ENCODE results near the gene MYH1.
"Not testable (repeated sequence)": the region's sequence is repeated elsewhere in the genome, so short reads cannot be mapped to it uniquely, and the experiment has no call there.

Gene MYH1

DNA sequence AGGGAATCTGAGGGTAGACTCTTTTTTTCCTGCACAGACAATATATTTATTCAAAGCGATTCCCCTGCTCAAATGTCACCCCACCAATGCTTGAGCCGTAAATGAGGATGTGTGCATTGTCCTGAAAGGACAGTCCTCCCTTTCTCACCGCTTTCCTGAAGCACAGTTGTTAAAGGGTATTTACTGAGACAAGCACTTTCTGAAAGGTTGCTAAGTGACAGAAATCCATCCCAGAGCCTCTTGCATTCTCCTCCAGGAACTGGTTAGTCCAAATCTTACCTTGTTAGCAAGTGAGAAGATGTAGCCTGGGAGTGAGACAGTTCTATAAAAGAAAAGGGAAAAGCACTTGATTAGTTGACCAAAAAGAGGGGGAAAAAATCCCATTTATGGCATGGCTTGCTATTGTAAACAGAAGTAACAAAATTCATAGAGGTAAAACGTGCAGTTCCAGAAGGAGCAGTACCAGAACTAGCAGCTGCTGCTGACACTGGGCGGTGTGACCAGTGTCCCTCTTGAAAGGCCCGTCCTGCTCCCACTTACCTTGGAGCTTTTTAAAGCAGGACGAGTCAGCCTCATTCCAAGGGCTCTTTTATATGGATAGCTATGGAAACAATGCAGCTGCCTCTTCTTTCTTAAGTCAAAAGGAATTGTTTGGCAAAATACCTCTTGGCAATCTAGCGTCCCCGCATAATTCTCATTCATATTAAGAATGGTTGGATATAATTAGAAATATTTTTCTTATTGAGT lies 30.9 kb upstream of the MYH1 start, which contains the start of gene MYH2:
TSS of gene MYH2 (minus strand) at position 563 of the 747 bp plus-strand sequence. CDS start 1,738 bp downstream, outside the sequence.
- TF ChIP-seq, protein P1, sequence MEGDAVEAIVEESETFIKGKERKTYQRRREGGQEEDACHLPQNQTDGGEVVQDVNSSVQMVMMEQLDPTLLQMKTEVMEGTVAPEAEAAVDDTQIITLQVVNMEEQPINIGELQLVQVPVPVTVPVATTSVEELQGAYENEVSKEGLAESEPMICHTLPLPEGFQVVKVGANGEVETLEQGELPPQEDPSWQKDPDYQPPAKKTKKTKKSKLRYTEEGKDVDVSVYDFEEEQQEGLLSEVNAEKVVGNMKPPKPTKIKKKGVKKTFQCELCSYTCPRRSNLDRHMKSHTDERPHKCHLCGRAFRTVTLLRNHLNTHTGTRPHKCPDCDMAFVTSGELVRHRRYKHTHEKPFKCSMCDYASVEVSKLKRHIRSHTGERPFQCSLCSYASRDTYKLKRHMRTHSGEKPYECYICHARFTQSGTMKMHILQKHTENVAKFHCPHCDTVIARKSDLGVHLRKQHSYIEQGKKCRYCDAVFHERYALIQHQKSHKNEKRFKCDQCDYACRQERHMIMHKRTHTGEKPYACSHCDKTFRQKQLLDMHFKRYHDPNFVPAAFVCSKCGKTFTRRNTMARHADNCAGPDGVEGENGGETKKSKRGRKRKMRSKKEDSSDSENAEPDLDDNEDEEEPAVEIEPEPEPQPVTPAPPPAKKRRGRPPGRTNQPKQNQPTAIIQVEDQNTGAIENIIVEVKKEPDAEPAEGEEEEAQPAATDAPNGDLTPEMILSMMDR (IDR thresholded peaks at IDR 0.05; ENCODE audit: low read length, missing control alignments), result no peak
- DNase-seq (ENCODE audit: low read depth), result no peak
- H3K4me3 ChIP-seq (replicated peaks; ENCODE audit: low read depth, low read length), result no peak within 1 kb of the TSS

DNA sequence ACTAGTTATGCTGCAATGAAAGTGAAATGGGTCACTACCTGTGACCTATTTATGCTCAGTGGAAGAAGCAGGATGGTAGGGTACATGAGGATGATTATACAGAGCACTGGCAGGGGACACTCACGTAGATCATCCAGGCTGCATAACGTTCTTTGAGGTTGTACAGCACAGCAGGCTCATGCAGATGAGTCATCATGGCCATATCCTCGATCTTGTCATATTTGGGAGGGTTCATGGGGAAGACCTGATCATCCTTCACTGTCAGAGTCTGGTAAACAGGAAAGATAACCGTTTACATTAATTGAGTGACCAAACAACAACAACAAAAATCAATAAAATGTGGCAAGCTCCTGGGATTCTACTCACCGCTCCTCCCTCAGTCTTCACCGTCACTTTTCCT lies 29.0 kb upstream of the MYH1 start:
- DNase-seq (ENCODE audit: low read depth), result no peak
- no peak overlapping the region for H3K4me3 ChIP-seq (replicated peaks; ENCODE audit: low read depth, low read length)
- TF ChIP-seq, protein P1 (IDR thresholded peaks at IDR 0.05; ENCODE audit: low read length, missing control alignments), result no peak

DNA sequence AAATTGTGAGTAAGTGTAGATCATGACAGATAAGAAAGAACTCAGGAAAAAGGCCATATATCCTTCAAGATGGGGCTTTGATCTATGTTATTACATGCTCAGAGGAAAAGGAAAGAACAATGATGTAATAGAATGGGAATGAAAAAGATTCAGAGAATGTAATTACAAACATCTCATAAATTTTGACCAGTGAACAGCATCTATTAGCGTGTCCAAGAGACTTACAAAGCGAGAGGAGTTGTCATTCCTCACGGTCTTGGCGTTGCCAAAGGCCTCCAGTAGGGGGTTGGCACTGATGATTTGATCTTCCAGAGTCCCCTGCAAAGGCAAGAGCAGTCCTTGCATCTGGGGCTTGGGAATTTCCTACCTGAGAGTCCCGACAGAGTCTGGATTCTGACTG lies 25.1 kb upstream of the MYH1 start:
- not testable (repeated sequence) for H3K4me3 ChIP-seq (replicated peaks; ENCODE audit: low read depth, low read length); DNase-seq (ENCODE audit: low read depth)

DNA sequence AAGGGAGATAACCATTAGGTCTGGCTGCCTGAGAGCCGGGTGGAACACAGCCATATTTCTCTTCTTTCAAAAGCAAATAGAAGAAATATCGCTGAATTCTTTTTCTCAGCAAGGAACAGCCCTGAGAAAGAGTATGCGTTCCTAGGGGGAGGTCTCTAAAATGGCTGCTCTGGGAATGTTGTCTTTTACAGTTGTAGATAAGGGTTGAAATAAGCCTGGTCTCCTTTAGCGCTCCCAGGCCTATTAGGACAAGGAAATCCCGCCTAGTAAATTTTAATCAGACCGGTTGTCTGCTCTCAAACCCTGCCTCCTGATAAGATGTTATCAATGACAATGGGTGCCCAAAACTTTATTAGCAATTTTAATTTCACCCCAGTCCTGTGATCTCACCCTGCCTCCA lies 22.8 kb upstream of the MYH1 start:
- not testable (repeated sequence) for H3K4me3 ChIP-seq (replicated peaks; ENCODE audit: low read depth, low read length); DNase-seq (ENCODE audit: low read depth)

DNA sequence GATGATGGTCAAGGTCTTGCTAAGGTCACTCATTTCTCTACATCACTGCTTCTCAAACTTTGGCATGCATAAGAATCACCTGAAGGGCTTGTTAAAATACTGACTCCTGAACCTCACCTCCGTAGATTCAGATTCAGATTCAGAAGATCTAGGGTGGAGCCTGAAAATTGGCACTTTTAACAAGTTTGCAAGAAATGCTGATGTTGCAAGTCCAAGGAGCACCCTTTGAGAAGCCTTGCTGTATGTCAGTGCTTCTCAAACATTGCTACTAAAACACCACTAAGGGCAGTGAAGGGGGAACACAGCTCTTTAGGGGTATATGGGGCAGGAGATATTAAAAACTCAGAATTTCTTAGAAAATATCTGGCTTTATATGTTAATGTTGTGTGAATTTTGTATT lies 13.7 kb upstream of the MYH1 start:
- TF ChIP-seq, protein P1 (IDR thresholded peaks at IDR 0.05; ENCODE audit: low read length, missing control alignments), result no peak
- DNase-seq (ENCODE audit: low read depth), result no peak
- H3K4me3 ChIP-seq (replicated peaks; ENCODE audit: low read depth, low read length), result no peak overlapping the region

DNA sequence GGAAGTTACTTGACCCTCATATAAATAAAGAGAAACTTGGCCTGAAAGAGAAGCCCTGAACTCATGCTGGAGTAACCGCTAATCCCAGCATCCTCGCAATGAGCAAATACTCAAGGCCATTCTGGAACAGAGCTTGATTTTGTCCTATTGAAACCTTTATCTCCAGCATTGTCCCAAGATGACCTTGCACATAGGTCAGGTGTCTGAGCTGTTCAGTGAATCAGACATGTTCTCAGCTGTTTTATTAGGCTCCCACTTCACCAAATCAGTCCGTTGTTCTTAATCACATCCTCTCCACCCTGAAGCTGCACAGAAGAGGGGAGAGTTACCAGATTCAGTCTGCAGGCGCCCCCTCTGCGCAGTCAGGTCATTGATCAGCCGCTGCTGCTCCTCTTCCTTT lies 9.1 kb upstream of the MYH1 start:
- DNase-seq (ENCODE audit: low read depth), result no peak
- no peak overlapping the region for H3K4me3 ChIP-seq (replicated peaks; ENCODE audit: low read depth, low read length)
- TF ChIP-seq, protein P1 (IDR thresholded peaks at IDR 0.05; ENCODE audit: low read length, missing control alignments), result no peak

DNA sequence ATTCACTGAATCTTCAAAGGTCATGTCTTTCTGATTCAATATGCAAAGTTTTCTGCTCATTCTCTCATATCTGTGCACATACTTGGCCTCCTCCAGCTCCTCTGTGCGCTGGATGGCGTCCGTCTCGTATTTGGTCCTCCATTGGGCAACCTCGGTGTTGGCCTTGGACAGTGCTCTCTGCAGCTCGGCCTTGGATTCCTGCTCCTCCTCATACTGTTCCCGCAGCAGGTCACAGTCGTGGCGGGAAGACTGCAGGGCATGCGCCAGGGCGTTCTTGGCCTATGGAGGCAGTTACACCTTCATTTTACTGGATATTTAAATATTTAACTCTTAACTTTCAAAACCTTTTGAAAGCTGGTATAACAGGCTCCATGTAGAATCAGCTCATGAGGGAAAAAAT lies 8.2 kb upstream of the MYH1 start:
- TF ChIP-seq, protein P1 (IDR thresholded peaks at IDR 0.05; ENCODE audit: low read length, missing control alignments), result no peak
- DNase-seq (ENCODE audit: low read depth), result no peak
- no peak overlapping the region for H3K4me3 ChIP-seq (replicated peaks; ENCODE audit: low read depth, low read length)

DNA sequence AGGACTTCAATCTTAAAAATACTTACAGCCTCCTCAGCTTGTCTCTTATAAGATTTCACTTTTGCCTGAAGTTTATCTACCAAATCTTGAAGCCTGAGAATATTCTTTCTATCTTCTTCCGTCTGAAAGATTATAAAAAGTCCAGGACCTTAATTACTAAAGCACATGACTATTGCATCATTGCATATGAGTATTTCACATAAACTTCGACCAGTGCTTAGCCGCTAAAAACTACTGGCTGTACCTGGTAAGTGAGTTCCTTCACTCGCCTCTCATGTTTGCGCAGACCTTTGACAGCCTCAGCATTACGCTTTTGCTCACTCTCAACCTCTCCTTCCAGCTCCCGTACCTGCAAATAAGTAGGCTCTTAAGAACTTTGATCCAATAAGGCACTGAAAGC lies 4.7 kb upstream of the MYH1 start:
- TF ChIP-seq, protein P1 (IDR thresholded peaks at IDR 0.05; ENCODE audit: low read length, missing control alignments), result no peak
- H3K4me3 ChIP-seq (replicated peaks; ENCODE audit: low read depth, low read length), result no peak overlapping the region
- no peak for DNase-seq (ENCODE audit: low read depth)

Measured in fibroblast of pulmonary artery (primary cell).